GM19043 (cell line): ENCODE measurements around the gene CORO1C.

ENCODE experiments used
- ATAC-seq: cut with Tn5 transposase; IDR thresholded peaks from one replicate; pipeline ENCODE4 v1.9.1; 2021; ENCODE audit warnings: low read depth; ENCODE audit not compliant: unreplicated experiment

The CORO1C gene

GRCh38 chr12:108727868-108728735, 3.2 kb downstream of the CORO1C start:
- ATAC-seq, result no peak

DNA sequence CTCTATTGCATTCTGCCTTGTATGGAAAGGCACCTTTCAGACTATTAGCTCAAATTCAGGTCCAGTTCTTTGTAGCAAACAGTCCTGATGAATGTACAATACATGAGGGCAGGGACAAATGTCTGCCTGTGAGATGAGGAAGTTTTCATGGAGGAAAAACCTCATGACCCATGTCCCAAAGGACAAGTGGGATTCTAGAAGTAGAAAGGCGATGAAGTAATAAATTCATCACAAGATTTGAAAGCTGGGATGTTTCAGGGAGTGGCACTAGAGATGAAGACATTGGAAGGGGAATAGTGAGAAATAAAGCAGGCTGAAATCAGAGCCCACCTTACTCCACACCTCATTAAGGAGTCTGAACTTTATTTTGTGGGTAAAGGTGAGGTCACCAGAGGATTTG, 4.2 kb downstream of the CORO1C start:
- ATAC-seq, result no peak

- ATAC-seq, result no peak
These were observed 6.5 kb downstream of the CORO1C start for GRCh38 chr12:108724890-108725151.

GRCh38 chr12:108724054-108724889, 7.0 kb downstream of the CORO1C start:
- ATAC-seq, result no peak

DNA sequence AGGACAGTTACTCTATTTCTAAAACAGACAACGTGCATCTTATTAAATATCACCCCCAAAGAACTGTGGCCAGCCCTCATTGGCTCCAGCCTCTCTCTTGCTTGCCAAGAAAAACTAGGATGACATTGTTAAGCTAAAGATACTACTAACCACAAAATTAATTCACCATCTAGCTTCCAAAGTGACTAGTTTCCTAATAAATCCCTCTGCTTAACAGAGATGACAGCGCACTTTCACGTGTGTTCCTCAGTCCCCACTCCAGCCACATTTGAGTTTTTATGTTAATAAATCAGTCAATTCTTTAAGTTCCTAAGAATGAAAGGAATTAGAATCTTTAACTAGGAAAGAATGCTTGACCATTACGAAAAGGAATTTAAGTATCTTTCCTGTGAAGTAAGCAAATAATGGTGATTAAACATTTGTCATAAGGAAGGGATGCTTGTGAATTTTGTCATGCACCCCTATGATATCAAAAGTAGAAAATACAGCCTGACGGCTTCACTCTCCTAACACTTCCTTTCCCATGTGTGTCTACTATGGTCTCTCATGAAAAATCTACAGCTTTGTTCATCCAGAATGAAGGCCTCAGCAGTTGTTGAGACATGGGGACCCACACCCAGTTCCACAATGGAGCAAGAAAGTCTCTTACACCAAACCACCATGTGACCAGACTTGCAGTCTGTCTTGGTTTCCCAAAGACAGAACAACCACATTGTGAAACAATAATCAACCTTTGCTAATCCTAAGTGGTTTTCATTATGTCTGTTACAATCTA, 8.1 kb downstream of the CORO1C start:
- no peak for ATAC-seq

DNA sequence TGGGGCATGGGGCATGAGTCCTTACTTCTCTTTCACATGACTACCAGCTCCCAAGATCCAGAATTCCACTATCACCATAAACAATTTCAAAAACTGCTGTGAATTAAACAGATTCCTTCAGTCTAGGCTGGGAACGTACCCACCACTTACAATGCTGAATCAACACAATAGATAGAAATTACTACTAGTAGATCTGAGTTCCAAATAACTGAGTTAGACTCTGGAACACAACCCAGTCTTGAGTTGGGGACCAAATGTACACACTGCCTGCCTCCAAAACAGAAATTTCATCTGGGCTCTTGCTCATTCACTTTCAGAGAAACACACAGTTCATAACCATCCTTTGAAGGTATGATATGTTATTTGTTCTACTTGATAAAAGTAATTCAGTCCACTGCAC, 8.9 kb downstream of the CORO1C start:
- ATAC-seq, result no peak

DNA sequence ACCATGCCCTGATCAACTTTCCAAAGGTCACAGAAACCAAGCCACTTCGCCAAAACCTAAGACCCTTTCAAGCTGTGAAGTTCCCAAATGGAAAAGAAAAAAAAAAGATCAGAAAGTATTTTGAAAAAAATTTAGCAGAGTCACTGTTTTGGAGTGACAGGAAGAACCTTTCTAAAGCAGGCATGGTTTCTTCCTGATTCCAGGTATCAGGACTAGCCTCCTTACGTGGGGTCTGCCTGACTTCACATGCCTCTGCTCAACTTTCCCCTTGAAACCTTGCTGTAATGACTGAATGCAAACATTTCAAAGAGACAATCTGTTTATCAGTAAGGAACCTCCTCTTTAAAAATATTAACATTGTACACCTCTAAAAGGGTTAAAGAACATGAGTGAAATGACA, 9.5 kb downstream of the CORO1C start:
- no peak for ATAC-seq

- ATAC-seq, result no peak
These were observed 10.4 kb downstream of the CORO1C start for GRCh38 chr12:108720757-108721514.

GRCh38 chr12:108717243-108717642, 14.1 kb downstream of the CORO1C start:
- no peak for ATAC-seq

DNA sequence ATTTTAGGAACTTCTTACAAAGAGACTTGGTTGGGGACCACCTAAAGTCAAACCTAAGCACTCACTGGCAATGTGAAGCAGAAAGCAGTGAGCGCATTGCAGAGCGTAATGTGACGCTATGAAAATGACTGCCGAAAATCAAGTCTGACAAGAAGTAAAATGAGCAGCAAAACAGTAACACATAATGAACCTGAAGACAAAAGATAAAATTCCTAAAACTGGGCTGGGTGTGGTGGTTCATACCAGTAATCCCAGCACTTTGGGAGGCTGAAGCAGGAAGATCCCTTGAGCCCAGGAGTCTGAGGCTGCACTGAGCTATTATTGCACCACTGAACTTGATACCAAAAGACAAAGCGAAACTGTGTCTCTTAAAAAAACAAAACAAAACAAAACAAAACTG, 16.5 kb downstream of the CORO1C start:
- ATAC-seq, result no peak

- no peak for ATAC-seq
These were observed 17.8 kb downstream of the CORO1C start for GRCh38 chr12:108713471-108713870.

GRCh38 chr12:108712925-108713203, 18.5 kb downstream of the CORO1C start:
- no peak for ATAC-seq

- no peak for ATAC-seq
These were observed 19.0 kb downstream of the CORO1C start for GRCh38 chr12:108712165-108712924.

DNA sequence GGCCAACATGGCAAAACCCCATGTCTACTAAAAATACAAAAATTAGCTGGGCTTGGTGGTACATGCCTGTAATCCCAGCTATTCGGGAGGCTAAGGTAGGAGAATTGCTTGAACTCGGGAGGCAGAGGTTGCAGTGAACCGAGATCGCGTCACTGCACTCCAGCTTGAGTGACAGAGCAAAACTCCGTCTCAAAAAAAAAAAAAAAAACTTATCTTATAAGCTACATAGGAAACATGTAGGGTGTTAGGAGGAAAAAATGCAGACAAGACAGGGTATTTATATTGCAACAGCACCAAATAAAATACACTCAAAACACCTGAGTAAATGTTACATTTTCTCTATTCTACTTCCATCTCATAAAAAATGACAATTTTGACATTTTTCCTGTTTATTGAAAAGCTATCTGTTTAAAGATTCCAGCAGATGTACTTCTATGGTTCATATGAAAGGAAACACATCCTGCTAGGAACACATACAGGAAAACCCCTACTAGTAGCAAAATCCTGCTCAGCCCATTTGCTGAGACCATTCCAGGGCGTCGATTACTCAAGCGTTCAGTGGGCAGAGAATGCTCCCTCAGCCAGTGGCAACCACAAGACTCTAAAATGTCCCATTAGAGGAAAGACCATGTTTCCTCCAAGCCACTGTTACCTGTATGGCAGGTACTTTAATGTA, 19.7 kb downstream of the CORO1C start:
- no peak for ATAC-seq

DNA sequence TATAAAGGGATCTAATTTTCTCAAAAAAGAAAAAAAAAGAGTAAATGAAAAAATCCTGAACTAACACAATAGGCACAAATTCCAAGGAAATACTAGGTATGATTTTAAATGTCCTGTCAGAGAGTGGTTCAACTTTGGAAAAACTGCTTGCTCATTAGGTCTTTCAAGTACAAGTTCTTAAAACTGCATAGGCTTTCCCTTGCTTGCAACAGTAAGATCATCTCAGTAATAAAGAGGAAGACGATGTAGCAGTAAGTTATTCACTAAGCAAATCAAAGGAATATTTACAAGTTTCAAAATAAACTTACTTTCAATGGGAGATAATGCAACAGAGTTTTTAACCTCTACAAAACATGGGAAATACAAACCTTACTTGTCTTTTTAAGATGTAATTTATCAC, 21.6 kb downstream of the CORO1C start:
- ATAC-seq, result no peak

DNA sequence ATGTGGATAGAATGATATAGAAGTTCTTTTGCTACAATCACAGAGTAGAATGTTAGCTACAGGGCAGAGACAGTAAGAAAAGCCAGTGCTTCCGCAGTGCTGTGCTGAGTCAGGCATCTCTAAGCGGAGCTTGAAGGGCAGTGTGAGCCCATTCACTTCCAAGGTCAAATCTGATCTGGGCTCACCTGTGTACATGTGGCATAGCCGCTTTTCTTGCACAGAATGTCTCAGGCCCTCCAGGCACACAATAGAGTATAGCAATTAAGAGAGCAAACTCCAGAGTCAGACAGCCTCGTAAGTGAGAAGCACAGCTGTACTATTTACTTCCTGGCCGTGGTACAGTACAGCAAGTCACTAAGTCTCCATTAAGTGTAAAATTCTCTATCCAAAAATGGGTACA, 26.8 kb downstream of the CORO1C start:
- no peak for ATAC-seq

DNA sequence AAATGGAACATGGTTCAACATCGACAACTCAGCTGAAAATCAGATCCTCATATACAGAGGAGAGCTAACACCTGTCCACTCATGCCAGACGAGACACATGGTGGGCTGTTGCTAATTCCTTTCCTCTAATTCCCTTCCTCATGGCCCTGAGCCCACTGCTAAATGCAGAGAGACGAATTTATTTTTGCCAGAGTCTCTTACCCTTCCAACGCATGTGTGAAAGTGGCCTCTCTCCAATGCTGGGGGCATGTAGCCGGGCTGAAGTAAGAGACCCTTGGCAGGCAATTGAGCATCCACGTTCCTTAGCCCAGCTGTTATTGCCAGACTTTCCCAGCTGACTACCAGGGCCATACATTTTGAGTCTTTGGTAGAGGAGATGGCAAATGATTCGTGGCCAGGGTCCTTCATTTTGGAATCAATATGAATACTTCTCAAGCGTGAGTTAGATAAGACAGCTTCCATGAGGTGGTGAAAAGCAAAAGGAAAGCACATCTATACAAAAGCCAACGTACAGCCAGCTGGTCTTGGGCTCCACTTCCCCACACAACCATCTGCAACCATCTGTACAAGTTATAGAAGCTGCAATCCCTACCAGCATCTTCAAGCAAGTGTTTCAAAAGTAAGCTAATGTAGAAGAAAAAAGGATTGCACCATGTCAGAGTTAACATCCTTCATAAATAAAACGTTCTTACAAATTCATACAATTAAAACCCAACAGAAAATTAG, 28.6 kb downstream of the CORO1C start:
- ATAC-seq, result no peak

DNA sequence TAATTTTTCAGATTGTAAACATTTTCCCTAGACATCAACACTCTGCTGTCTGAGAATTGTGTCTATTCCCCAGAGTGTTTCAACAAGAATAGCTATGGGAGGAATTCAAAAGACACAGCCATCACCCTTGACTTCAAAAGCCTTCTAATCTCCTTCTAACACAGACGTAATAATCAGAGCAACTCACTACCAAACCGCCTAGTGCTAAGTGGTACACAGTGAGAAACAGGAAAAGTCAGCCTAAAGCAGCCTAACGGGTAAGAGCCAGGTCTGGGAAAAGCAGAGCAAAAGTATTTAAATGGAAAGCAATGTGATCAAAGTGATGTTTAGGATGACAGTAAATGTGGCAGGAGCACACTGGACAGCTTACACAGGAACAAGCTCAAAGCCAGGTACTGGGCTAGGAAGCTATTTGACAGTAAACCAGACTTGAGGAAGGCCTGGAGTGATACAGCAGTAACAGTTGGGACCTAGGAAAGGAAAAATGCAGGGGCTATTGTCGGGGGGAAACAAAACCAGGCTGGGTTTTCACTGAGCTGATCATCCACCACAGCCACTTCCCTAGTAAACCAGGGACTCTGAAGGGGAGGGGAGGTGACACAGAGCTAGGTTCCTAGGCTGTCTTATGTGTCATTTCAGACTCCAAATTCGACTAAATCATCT, 29.4 kb downstream of the CORO1C start:
- ATAC-seq, result no peak
